Smooth muscle cell (in vitro differentiated cells): ENCODE measurements around the gene TSN. TPM values are rescaled to one million over a fixed set of nuclear protein-coding genes. Genes with fewer than 3 reads are reported as not detected.

ENCODE experiments used
- DNase-seq: peaks from one replicate; lab custom pipeline; 2025; ENCODE audit not compliant: unreplicated experiment; lab: John Stamatoyannopoulos, UW
- H2AFZ ChIP-seq: fragments of 200-600 bp; sonication (generic); 2 replicates; pipeline ENCODE4 v1.6.0; 2016; ENCODE audit warnings: antibody characterized with exemption, low read depth, mild to moderate bottlenecking
- H3F3A ChIP-seq: fragments of 200-600 bp; sonication (generic); 2 replicates; pipeline ENCODE4 v1.6.0; 2017; ENCODE audit warnings: antibody characterized with exemption, low read depth
- H3K27ac ChIP-seq: fragments of 200-600 bp; sonication (generic); 2 replicates; pipeline ENCODE4 v1.5.1; 2016; ENCODE audit warnings: low read depth, mild to moderate bottlenecking
- H3K27me3 ChIP-seq: fragments of 200-600 bp; sonication (generic); 2 replicates; pipeline ENCODE4 v1.6.1; 2016; ENCODE audit warnings: low read depth, mild to moderate bottlenecking
- H3K36me3 ChIP-seq: fragments of 200-600 bp; sonication (generic); 2 replicates; pipeline ENCODE4 v1.5.1; 2016; ENCODE audit warnings: low read depth
- H3K4me1 ChIP-seq: fragments of 200-600 bp; sonication (generic); 2 replicates; pipeline ENCODE4 v1.5.1; 2016; ENCODE audit warnings: low read depth
- H3K4me2 ChIP-seq: fragments of 200-600 bp; sonication (generic); 2 replicates; pipeline ENCODE4 v1.6.0; 2016; ENCODE audit warnings: mild to moderate bottlenecking
- H3K4me3 ChIP-seq: fragments of 200-600 bp; sonication (generic); 2 replicates; pipeline ENCODE4 v1.5.1; 2016; ENCODE audit warnings: mild to moderate bottlenecking
- H3K79me2 ChIP-seq: fragments of 200-600 bp; sonication (generic); 2 replicates; pipeline ENCODE4 v1.6.0; 2016; ENCODE audit warnings: low read depth, mild to moderate bottlenecking
- H3K9ac ChIP-seq: fragments of 200-600 bp; sonication (generic); 2 replicates; pipeline ENCODE4 v1.6.0; 2016; ENCODE audit warnings: low read depth
- H3K9me3 ChIP-seq: fragments of 200-600 bp; sonication (generic); replicated peaks from 2 replicates; pipeline ENCODE4 v1.5.1; 2016; ENCODE audit warnings: low read depth
- H4K20me1 ChIP-seq: fragments of 200-600 bp; sonication (generic); 2 replicates; pipeline ENCODE4 v1.6.0; 2016; ENCODE audit warnings: low read depth
- WGBS: methylation state at CpG from one replicate; pipeline ENCODE4 v1.1.7; 2016; ENCODE audit warnings: low lambda C conversion rate; 5-methylcytosine and 5-hydroxymethylcytosine counted together
- polyA plus RNA-seq: library from polyadenylated mRNA; unstranded; fragments of >200 nt; fragmentation: Nextera tagmentation; extraction: Ambion mirVana; gene quantifications from 2 replicates; pipeline ENCODE4 v1.2.1, GENCODE V29; 2016
- total RNA-seq: library from RNA; depleted of rRNA; stranded (reverse); fragments of >200 nt; gene quantifications from 2 replicates; pipeline ENCODE4 v1.2.3, GENCODE V29; 2014
- TF ChIP-seq, protein P1 (sequence below): fragments of 200-600 bp; sonication (generic); IDR thresholded peaks from 2 replicates; pipeline ENCODE4 v1.5.1; 2017; ENCODE audit warnings: borderline replicate concordance, mild to moderate bottlenecking, antibody characterized with exemption; ENCODE audit not compliant: insufficient read depth, poor library complexity, severe bottlenecking

Gene TSN
- total and polyA plus RNA-seq, 2 experiments from 2014 or later, result 47.3 to 53.1 TPM

- Histone ChIP-seq H3K4me2 (no peak overlapping the region), H3K9ac (no peak overlapping the region), H3K4me3 (no peak overlapping the region), H3F3A (no peaks in the 10 kb centered on the region), H3K27me3 (no peaks in the 10 kb centered on the region), H3K4me1 (no peaks in the 10 kb centered on the region), H3K27ac (no peak overlapping the region), H2AFZ (no peak overlapping the region), H3K79me2 (no peaks in the 10 kb centered on the region), H4K20me1 (no peaks in the 10 kb centered on the region), H3K9me3 (no peaks in the 10 kb centered on the region), H3K36me3 (no peaks in the 10 kb centered on the region)
- DNase-seq, result no peak
- WGBS, result 97% methylated on average over 1 of the region's 1 CpG
- TF ChIP-seq, protein P1, sequence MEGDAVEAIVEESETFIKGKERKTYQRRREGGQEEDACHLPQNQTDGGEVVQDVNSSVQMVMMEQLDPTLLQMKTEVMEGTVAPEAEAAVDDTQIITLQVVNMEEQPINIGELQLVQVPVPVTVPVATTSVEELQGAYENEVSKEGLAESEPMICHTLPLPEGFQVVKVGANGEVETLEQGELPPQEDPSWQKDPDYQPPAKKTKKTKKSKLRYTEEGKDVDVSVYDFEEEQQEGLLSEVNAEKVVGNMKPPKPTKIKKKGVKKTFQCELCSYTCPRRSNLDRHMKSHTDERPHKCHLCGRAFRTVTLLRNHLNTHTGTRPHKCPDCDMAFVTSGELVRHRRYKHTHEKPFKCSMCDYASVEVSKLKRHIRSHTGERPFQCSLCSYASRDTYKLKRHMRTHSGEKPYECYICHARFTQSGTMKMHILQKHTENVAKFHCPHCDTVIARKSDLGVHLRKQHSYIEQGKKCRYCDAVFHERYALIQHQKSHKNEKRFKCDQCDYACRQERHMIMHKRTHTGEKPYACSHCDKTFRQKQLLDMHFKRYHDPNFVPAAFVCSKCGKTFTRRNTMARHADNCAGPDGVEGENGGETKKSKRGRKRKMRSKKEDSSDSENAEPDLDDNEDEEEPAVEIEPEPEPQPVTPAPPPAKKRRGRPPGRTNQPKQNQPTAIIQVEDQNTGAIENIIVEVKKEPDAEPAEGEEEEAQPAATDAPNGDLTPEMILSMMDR, result no peak
These were observed 39.3 kb upstream of the TSN start for GRCh38 chr2:121716126-121716525.

DNA sequence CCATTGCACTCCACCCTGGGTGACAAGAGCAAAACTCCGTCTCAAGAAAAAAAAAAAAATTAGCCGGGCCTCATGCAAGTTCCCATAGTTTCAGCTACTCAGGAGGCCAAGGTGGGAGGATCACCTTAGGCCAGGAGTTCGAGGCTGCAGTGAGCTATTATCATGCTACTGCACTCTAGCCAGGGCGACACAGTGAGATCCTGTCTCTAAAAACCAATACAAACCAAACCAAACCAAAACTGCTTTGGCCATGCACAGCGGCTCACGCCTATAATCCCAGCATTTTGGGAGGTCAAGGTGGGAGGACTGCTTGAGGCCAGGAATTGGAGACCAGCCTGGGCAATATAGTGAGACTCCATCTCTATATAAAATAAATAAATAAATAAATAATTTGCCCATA lies 37.9 kb upstream of the TSN start:
- Histone ChIP-seq H3K36me3 (no peaks in the 10 kb centered on the region), H3K9me3 (no peaks in the 10 kb centered on the region), H3K79me2 (no peaks in the 10 kb centered on the region), H3K4me1 (no peaks in the 10 kb centered on the region), H4K20me1 (no peaks in the 10 kb centered on the region), H2AFZ (no peak overlapping the region), H3K4me2 (no peak overlapping the region), H3K27ac (no peak overlapping the region), H3K9ac (no peak overlapping the region), H3K27me3 (no peaks in the 10 kb centered on the region), H3F3A (peaks cover 4% of the 10 kb centered on the region), H3K4me3 (no peak overlapping the region)
- no peak for DNase-seq
- 98% methylated on average over 6 of the region's 6 CpGs for WGBS
- TF ChIP-seq, protein P1, result no peak

DNA sequence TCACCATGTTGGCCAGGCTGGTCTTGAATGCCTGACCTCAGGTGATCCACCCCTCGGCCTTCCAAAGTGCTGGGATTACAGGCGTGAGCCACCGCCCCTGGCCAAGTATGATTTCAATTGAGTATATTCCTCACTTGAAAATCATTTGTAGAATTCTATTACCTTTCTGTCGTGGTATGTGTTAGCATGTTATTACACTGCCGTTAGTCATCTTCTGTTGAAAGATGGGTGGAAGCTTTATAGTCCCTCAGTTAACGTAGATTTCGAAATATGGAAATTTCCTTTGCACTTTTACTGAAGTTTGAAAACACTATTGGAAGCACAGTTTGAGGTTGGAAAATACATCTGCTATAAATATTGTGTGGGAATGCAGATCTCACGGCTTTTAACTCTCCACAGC lies 33.5 kb upstream of the TSN start:
- no peak overlapping the region for H3K9ac ChIP-seq
- no peaks in the 10 kb centered on the region for H4K20me1 ChIP-seq
- 64% methylated on average over 8 of the region's 8 CpGs for WGBS

DNA sequence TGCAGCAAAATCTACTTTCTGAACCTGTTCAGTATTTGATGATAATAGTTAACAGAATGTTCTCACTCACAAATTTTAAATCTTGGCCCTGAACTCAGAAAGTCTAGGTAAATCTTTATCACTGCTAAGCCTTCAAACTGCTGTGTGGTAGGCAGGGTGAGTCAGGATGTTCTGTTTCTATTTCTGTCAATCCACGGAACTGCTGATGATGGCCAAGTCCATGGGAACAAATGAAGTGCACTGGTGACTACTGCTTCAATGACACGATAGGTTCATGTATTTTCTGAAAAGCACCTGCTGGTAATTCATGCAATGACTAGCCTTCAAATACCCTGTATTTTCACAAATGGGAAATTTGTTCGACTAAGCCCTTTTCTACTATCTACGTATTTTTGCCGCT lies 33.0 kb upstream of the TSN start:
- WGBS, result 78% methylated on average over 5 of the region's 5 CpGs
- no peak overlapping the region for H2AFZ ChIP-seq
- H3K9me3 ChIP-seq, result no peaks in the 10 kb centered on the region
- no peaks in the 10 kb centered on the region for H3K27me3 ChIP-seq
- no peaks in the 10 kb centered on the region for H4K20me1 ChIP-seq
- H3K9ac ChIP-seq, result no peak overlapping the region
- H3K4me2 ChIP-seq, result peak overlapping the region; percentile 3
- TF ChIP-seq, protein P1, result no peak
- no peaks in the 10 kb centered on the region for H3K79me2 ChIP-seq
- no peak overlapping the region for H3K4me3 ChIP-seq
- H3K36me3 ChIP-seq, result peaks cover 9% of the 10 kb centered on the region
- H3K4me1 ChIP-seq, result no peaks in the 10 kb centered on the region
- DNase-seq, result no peak
- H3F3A ChIP-seq, result peaks cover 4% of the 10 kb centered on the region
- H3K27ac ChIP-seq, result peak overlapping the region; percentile 79

More for the DNA sequence above, 33.5 kb upstream of the TSN start:
- Histone ChIP-seq H3K4me2 (peak overlapping the region; percentile 18), H3K4me3 (no peak overlapping the region), H3K4me1 (no peaks in the 10 kb centered on the region), H3K27me3 (no peaks in the 10 kb centered on the region), H3K79me2 (no peaks in the 10 kb centered on the region), H3K27ac (peak overlapping the region; percentile 79), H3F3A (peaks cover 4% of the 10 kb centered on the region), H2AFZ (no peak overlapping the region), H3K36me3 (peaks cover 4% of the 10 kb centered on the region), H3K9me3 (no peaks in the 10 kb centered on the region)
- no peak for DNase-seq
- TF ChIP-seq, protein P1, result no peak
